HFF-Myc (cell line): ENCODE results near the gene PRPF38A.

Experiments
- DNase-seq: peaks from one replicate; pipeline ENCODE4 v3.0.0-alpha.2; 2011; ENCODE audit warnings: low read depth; ENCODE audit errors: extremely low read depth
- H3K4me3 ChIP-seq: replicated peaks from 2 replicates; pipeline ENCODE4 v1.5.1; 2011; ENCODE audit warnings: low read depth, mild to moderate bottlenecking, control low read depth, low read length
- TF ChIP-seq, protein P1 (sequence below): IDR thresholded peaks from 2 replicates; pipeline ENCODE4 v1.5.1; 2012; ENCODE audit warnings: mild to moderate bottlenecking, low read depth, low read length, control low read depth; ENCODE audit errors: missing control alignments

PRPF38A gene

DNA sequence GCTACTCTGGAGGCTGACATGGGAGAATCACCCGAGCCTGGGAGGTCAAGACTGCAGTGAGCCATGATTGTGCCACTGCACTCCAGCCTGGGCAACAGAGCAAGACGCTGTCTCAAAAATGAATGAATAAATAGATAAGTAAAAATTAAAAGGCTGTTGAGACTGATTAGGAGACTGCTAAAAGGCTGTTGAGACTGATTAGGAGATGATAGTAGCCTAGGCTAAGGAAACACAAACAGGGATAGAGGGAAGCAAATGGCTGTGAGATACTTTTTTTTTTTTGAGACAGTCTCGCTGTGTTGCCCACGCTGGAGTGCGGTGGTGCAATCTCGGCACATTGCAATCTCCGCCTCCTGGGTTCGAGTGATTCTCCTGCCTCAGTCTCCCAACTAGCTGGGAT is 28.4 kb downstream of the PRPF38A start:
- DNase-seq, result no peak
- TF ChIP-seq, protein P1, sequence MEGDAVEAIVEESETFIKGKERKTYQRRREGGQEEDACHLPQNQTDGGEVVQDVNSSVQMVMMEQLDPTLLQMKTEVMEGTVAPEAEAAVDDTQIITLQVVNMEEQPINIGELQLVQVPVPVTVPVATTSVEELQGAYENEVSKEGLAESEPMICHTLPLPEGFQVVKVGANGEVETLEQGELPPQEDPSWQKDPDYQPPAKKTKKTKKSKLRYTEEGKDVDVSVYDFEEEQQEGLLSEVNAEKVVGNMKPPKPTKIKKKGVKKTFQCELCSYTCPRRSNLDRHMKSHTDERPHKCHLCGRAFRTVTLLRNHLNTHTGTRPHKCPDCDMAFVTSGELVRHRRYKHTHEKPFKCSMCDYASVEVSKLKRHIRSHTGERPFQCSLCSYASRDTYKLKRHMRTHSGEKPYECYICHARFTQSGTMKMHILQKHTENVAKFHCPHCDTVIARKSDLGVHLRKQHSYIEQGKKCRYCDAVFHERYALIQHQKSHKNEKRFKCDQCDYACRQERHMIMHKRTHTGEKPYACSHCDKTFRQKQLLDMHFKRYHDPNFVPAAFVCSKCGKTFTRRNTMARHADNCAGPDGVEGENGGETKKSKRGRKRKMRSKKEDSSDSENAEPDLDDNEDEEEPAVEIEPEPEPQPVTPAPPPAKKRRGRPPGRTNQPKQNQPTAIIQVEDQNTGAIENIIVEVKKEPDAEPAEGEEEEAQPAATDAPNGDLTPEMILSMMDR, result no peak
- no peak overlapping the region for H3K4me3 ChIP-seq

DNA sequence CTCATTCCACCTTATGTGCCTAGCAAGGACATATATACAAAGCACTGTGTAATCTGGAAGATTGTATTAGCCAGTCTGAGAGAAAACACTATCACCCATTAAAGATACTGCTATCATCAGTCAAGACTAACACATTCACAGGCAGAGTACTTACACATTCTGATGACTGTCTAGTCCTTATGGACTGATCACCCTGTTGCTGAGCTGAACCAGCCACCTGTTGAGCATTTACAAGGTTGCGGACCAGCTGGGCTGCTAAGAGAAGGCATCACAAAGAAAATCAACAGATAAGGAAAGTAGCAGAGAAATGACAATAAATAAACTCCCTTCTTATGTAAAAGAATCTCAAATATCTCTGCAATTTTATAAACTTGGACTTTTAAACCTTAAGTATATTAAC is 30.8 kb downstream of the PRPF38A start:
- TF ChIP-seq, protein P1, result no peak
- no peak for DNase-seq
- H3K4me3 ChIP-seq, result no peak overlapping the region

GRCh38 chr1:52435650-52436049 is 31.2 kb downstream of the PRPF38A start:
- TF ChIP-seq, protein P1, result no peak
- DNase-seq, result no peak
- H3K4me3 ChIP-seq, result no peak overlapping the region

DNA sequence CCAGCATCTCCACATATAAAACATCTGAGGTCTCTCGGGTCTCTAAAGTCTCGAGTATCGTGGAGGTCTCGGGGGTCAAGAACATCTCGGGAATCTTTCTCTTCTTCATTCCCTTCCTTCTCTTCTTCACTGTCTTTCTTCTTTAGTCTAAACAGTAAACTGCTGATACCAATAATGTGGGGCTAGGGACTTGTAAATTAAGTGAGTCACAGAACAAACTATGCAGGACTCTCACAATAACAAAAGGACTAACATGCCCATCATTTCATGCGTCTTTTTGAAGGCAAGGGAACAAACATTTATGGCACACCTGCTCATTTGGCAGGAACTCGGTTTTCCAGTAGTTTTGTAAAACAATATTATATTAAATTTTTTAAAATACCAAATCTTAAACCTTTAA is 32.4 kb downstream of the PRPF38A start:
- TF ChIP-seq, protein P1, result no peak
- H3K4me3 ChIP-seq, result no peak overlapping the region
- DNase-seq, result no peak

GRCh38 chr1:52439976-52440375 is 35.6 kb downstream of the PRPF38A start:
- no peak overlapping the region for H3K4me3 ChIP-seq
- TF ChIP-seq, protein P1, result no peak
- DNase-seq, result no peak

- no peak overlapping the region for H3K4me3 ChIP-seq
- no peak for DNase-seq
- TF ChIP-seq, protein P1, result no peak
Observed at GRCh38 chr1:52444463-52444862, 40.1 kb downstream of the PRPF38A start.

- no peak for DNase-seq
- no peak overlapping the region for H3K4me3 ChIP-seq
- TF ChIP-seq, protein P1, result no peak
Observed at GRCh38 chr1:52454127-52454526, 49.7 kb downstream of the PRPF38A start.
